ENCODE data around the gene EEF1AKMT3. TPM values are rescaled to one million over a fixed set of nuclear protein-coding genes. Genes with fewer than 3 reads are reported as not detected.
A peak's percentile ranks its signal among the peaks of the same experiment; 100 is the strongest.

EEF1AKMT3 gene
- total and polyA plus RNA-seq, 9 of the 15 experiments (the other 6 are each of a cell fraction or from before 2014, with no cell fraction given): 4.1 to 17.2 (median 7.9) TPM

DNA sequence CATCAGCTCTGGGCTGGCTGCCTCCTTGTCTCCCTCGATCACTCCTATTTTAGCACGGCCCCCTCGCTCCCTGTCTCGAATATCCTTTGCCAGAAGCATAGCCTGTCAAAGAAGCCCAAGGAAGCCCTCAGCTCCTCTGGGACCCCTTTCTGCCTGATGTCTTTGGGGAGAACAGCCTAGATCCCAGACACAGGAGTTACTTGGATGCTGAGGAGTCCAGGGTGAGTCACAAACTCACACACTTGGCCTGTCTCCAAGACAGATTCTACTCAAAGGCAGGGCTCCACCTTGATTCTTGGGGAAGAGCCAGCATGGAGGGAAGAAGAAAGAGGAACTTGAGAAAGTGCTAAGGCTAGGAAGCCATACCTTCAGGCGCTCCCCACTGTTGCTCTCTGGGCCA, 38.0 kb downstream of the EEF1AKMT3 start (continued):
- TF ChIP-seq, protein P1, sequence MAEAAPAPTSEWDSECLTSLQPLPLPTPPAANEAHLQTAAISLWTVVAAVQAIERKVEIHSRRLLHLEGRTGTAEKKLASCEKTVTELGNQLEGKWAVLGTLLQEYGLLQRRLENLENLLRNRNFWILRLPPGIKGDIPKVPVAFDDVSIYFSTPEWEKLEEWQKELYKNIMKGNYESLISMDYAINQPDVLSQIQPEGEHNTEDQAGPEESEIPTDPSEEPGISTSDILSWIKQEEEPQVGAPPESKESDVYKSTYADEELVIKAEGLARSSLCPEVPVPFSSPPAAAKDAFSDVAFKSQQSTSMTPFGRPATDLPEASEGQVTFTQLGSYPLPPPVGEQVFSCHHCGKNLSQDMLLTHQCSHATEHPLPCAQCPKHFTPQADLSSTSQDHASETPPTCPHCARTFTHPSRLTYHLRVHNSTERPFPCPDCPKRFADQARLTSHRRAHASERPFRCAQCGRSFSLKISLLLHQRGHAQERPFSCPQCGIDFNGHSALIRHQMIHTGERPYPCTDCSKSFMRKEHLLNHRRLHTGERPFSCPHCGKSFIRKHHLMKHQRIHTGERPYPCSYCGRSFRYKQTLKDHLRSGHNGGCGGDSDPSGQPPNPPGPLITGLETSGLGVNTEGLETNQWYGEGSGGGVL (CRISPR knock-in tag; IDR thresholded peaks at IDR 0.05): no peak
- TF ChIP-seq CTBP1 (IDR thresholded peaks at IDR 0.05; ENCODE audit: borderline replicate concordance): peak; percentile 70
- no peak for TF ChIP-seq CBX1 (IDR thresholded peaks at IDR 0.05; ENCODE audit: low read depth)
- TF ChIP-seq ZNF589 (CRISPR knock-in tag; IDR thresholded peaks at IDR 0.05; ENCODE audit: low read depth): no peak
- TF ChIP-seq EHMT2 (IDR thresholded peaks at IDR 0.05): 0 out of 2 replicates have a peak, but pooled peaks have one; percentile 22
- no peak for TF ChIP-seq ZBTB17 (CRISPR knock-in tag; IDR thresholded peaks at IDR 0.05)
- TF ChIP-seq TGIF2 (CRISPR knock-in tag; IDR thresholded peaks at IDR 0.05): no peak
- TF ChIP-seq COPS2 (conservative IDR thresholded peaks at IDR 0.05): no peak
- no peak for TF ChIP-seq KAT8 (IDR thresholded peaks at IDR 0.05; ENCODE audit: low read depth)
- no peak for TF ChIP-seq SRF (CRISPR knock-in tag; IDR thresholded peaks at IDR 0.05)
- TF ChIP-seq ZNF121 (CRISPR knock-in tag; conservative IDR thresholded peaks at IDR 0.05): no peak
- peak in 1 of 2 experiments; percentile 31; a peak in 1 of 4 replicates for TF ChIP-seq RCOR1 (IDR thresholded peaks at IDR 0.05; ENCODE audit: borderline replicate concordance in 1 of 2, low read depth in 2 of 2, low read length in 2 of 2)
- TF ChIP-seq ZNF263 (CRISPR knock-in tag; IDR thresholded peaks at IDR 0.05; ENCODE audit: borderline replicate concordance): peak; percentile 20; the same call in 1 of the 2 replicates
- TF ChIP-seq STAG1 (CRISPR knock-in tag; IDR thresholded peaks at IDR 0.05; ENCODE audit: borderline replicate concordance): no peak
- TF ChIP-seq SMARCE1 (IDR thresholded peaks at IDR 0.05): peak; percentile 51; the same call in 1 of the 2 replicates
- TF ChIP-seq, protein P2, sequence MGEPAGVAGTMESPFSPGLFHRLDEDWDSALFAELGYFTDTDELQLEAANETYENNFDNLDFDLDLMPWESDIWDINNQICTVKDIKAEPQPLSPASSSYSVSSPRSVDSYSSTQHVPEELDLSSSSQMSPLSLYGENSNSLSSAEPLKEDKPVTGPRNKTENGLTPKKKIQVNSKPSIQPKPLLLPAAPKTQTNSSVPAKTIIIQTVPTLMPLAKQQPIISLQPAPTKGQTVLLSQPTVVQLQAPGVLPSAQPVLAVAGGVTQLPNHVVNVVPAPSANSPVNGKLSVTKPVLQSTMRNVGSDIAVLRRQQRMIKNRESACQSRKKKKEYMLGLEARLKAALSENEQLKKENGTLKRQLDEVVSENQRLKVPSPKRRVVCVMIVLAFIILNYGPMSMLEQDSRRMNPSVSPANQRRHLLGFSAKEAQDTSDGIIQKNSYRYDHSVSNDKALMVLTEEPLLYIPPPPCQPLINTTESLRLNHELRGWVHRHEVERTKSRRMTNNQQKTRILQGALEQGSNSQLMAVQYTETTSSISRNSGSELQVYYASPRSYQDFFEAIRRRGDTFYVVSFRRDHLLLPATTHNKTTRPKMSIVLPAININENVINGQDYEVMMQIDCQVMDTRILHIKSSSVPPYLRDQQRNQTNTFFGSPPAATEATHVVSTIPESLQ (CRISPR knock-in tag; IDR thresholded peaks at IDR 0.05): no peak
- TF ChIP-seq TOE1 (IDR thresholded peaks at IDR 0.05; ENCODE audit: borderline replicate concordance): no peak
- TF ChIP-seq TOE1 (CRISPR knock-in tag; IDR thresholded peaks at IDR 0.05; ENCODE audit: borderline replicate concordance, low read depth): no peak
- TF ChIP-seq ZNF232 (CRISPR knock-in tag; IDR thresholded peaks at IDR 0.05): no peak
- peak; percentile 79 for TF ChIP-seq FOSL1 (tag; conservative IDR thresholded peaks at IDR 0.05)
- TF ChIP-seq ZEB2 (IDR thresholded peaks at IDR 0.05): 0 out of 2 replicates have a peak, but pooled peaks have one; percentile 29
- peak; percentile 92 for TF ChIP-seq NFIC (IDR thresholded peaks at IDR 0.05)
- 0 out of 2 replicates have a peak, but pooled peaks have one; percentile 24 for TF ChIP-seq DPF2 (IDR thresholded peaks at IDR 0.05)
- TF ChIP-seq, protein P3, sequence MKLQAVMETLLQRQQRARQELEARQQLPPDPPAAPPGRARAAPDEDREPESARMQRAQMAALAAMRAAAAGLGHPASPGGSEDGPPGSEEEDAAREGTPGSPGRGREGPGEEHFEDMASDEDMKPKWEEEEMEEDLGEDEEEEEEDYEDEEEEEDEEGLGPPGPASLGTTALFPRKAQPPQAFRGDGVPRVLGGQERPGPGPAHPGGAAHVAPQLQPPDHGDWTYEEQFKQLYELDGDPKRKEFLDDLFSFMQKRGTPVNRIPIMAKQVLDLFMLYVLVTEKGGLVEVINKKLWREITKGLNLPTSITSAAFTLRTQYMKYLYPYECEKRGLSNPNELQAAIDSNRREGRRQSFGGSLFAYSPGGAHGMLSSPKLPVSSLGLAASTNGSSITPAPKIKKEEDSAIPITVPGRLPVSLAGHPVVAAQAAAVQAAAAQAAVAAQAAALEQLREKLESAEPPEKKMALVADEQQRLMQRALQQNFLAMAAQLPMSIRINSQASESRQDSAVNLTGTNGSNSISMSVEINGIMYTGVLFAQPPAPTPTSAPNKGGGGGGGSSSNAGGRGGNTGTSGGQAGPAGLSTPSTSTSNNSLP (IDR thresholded peaks at IDR 0.05; ENCODE audit: borderline replicate concordance, low read depth, low read length): no peak
- TF ChIP-seq CBX5 (IDR thresholded peaks at IDR 0.05; ENCODE audit: borderline replicate concordance, low read depth): no peak
- no peak for TF ChIP-seq OTX1 (CRISPR knock-in tag; IDR thresholded peaks at IDR 0.05)

Measured in K562 (cell line).